Measurements from ENCODE around the gene RECQL5.

- TF ChIP-seq CTCF (IDR thresholded peaks at IDR 0.05) (no peak), ZFX (IDR thresholded peaks at IDR 0.05; ENCODE audit: borderline replicate concordance) (no peak)
Observed at GRCh38 chr17:75704963-75705875, 38.3 kb upstream of the RECQL5 start.
